IPS-15b (cell line): ENCODE data around the gene UBE2F.
"Not testable (repeated sequence)": the region's sequence is repeated elsewhere in the genome, so short reads cannot be mapped to it uniquely, and the experiment has no call there.

Experiments used
- H3K27me3 ChIP-seq: one replicate; pipeline ENCODE4 v1.6.1; 2013; ENCODE audit warnings: low read length; ENCODE audit not compliant: control insufficient read depth, insufficient read depth
- H3K36me3 ChIP-seq: one replicate; pipeline ENCODE4 v1.6.1; 2013; ENCODE audit warnings: low read length; ENCODE audit not compliant: control insufficient read depth, insufficient read depth
- H3K4me1 ChIP-seq: one replicate; pipeline ENCODE4 v1.6.1; 2013; ENCODE audit warnings: mild to moderate bottlenecking, low read length; ENCODE audit not compliant: control insufficient read depth, insufficient read depth
- H3K4me3 ChIP-seq: one replicate; pipeline ENCODE4 v1.5.1; 2013; ENCODE audit warnings: low read depth, low read length
- H3K9ac ChIP-seq: one replicate; pipeline ENCODE4 v1.6.1; 2013; ENCODE audit warnings: low read depth, mild to moderate bottlenecking, low read length
- H3K9me3 ChIP-seq: one replicate; pipeline ENCODE4 v1.6.1; 2013; ENCODE audit warnings: mild to moderate bottlenecking, low read length; ENCODE audit not compliant: control insufficient read depth, insufficient read depth

UBE2F gene

GRCh38 chr2:237931205-237931721 lies 35.6 kb upstream of the UBE2F start:
- no peak overlapping the region for H3K9ac ChIP-seq
- no peaks in the 10 kb centered on the region for H3K36me3 ChIP-seq
- no peaks in the 10 kb centered on the region for H3K9me3 ChIP-seq
- H3K4me1 ChIP-seq: no peaks in the 10 kb centered on the region
- H3K4me3 ChIP-seq: no peak overlapping the region
- no peaks in the 10 kb centered on the region for H3K27me3 ChIP-seq

GRCh38 chr2:237932731-237933131 lies 34.1 kb upstream of the UBE2F start:
- H3K4me3 ChIP-seq: no peak overlapping the region
- no peaks in the 10 kb centered on the region for H3K9me3 ChIP-seq
- H3K36me3 ChIP-seq: no peaks in the 10 kb centered on the region
- no peaks in the 10 kb centered on the region for H3K4me1 ChIP-seq
- H3K27me3 ChIP-seq: no peaks in the 10 kb centered on the region
- no peak overlapping the region for H3K9ac ChIP-seq

- Histone ChIP-seq H3K4me3 (no peak overlapping the region), H3K9me3 (no peaks in the 10 kb centered on the region), H3K9ac (no peak overlapping the region), H3K36me3 (no peaks in the 10 kb centered on the region), H3K27me3 (no peaks in the 10 kb centered on the region), H3K4me1 (no peaks in the 10 kb centered on the region)
These were observed 32.6 kb upstream of the UBE2F start for GRCh38 chr2:237934186-237934585.

- H3K4me3 ChIP-seq: no peak overlapping the region
- no peaks in the 10 kb centered on the region for H3K27me3 ChIP-seq
- H3K9ac ChIP-seq: no peak overlapping the region
- no peaks in the 10 kb centered on the region for H3K4me1 ChIP-seq
- H3K9me3 ChIP-seq: no peaks in the 10 kb centered on the region
- H3K36me3 ChIP-seq: no peaks in the 10 kb centered on the region
These were observed 30.9 kb upstream of the UBE2F start for GRCh38 chr2:237935740-237936452.

- no peak overlapping the region for H3K4me3 ChIP-seq
- H3K9me3 ChIP-seq: peaks cover 6% of the 10 kb centered on the region
- no peaks in the 10 kb centered on the region for H3K36me3 ChIP-seq
- no peaks in the 10 kb centered on the region for H3K27me3 ChIP-seq
- no peaks in the 10 kb centered on the region for H3K4me1 ChIP-seq
- no peak overlapping the region for H3K9ac ChIP-seq
These were observed 27.6 kb upstream of the UBE2F start for GRCh38 chr2:237939251-237939650.

GRCh38 chr2:237940828-237941227 lies 26.0 kb upstream of the UBE2F start:
- Histone ChIP-seq H3K27me3 (no peaks in the 10 kb centered on the region), H3K36me3 (no peaks in the 10 kb centered on the region), H3K9me3 (peaks cover 10% of the 10 kb centered on the region), H3K4me3 (no peak overlapping the region), H3K4me1 (no peaks in the 10 kb centered on the region), H3K9ac (no peak overlapping the region)

GRCh38 chr2:237941239-237941638 lies 25.6 kb upstream of the UBE2F start:
- no peaks in the 10 kb centered on the region for H3K36me3 ChIP-seq
- H3K9me3 ChIP-seq: peaks cover 10% of the 10 kb centered on the region
- no peak overlapping the region for H3K4me3 ChIP-seq
- H3K9ac ChIP-seq: no peak overlapping the region
- no peaks in the 10 kb centered on the region for H3K4me1 ChIP-seq
- H3K27me3 ChIP-seq: no peaks in the 10 kb centered on the region

- H3K36me3 ChIP-seq: no peaks in the 10 kb centered on the region
- no peaks in the 10 kb centered on the region for H3K4me1 ChIP-seq
- H3K4me3 ChIP-seq: no peak overlapping the region
- no peak overlapping the region for H3K9ac ChIP-seq
- no peaks in the 10 kb centered on the region for H3K27me3 ChIP-seq
- peaks cover 10% of the 10 kb centered on the region for H3K9me3 ChIP-seq
These were observed 24.3 kb upstream of the UBE2F start for GRCh38 chr2:237942513-237942899.

- Histone ChIP-seq H3K4me3 (no peak overlapping the region), H3K9me3 (peaks cover 10% of the 10 kb centered on the region)
These were observed 23.3 kb upstream of the UBE2F start for GRCh38 chr2:237943395-237944094.

GRCh38 chr2:237944302-237944701 lies 22.5 kb upstream of the UBE2F start:
- no peak overlapping the region for H3K4me3 ChIP-seq
- no peaks in the 10 kb centered on the region for H3K4me1 ChIP-seq
- no peak overlapping the region for H3K9ac ChIP-seq
- H3K36me3 ChIP-seq: no peaks in the 10 kb centered on the region
- H3K27me3 ChIP-seq: no peaks in the 10 kb centered on the region
- H3K9me3 ChIP-seq: peaks cover 10% of the 10 kb centered on the region

More at GRCh38 chr2:237943395-237944094, 23.3 kb upstream of the UBE2F start:
- H3K36me3 ChIP-seq: no peaks in the 10 kb centered on the region
- no peaks in the 10 kb centered on the region for H3K4me1 ChIP-seq
- no peak overlapping the region for H3K9ac ChIP-seq
- H3K27me3 ChIP-seq: no peaks in the 10 kb centered on the region

- no peak overlapping the region for H3K9ac ChIP-seq
- H3K27me3 ChIP-seq: no peaks in the 10 kb centered on the region
- H3K9me3 ChIP-seq: peaks cover 10% of the 10 kb centered on the region
- no peak overlapping the region for H3K4me3 ChIP-seq
- no peaks in the 10 kb centered on the region for H3K4me1 ChIP-seq
- H3K36me3 ChIP-seq: no peaks in the 10 kb centered on the region
These were observed 20.4 kb upstream of the UBE2F start for GRCh38 chr2:237946423-237946822.

GRCh38 chr2:237951354-237951753 lies 15.5 kb upstream of the UBE2F start:
- H3K4me1 ChIP-seq, H3K4me3 ChIP-seq, H3K36me3 ChIP-seq, H3K9ac ChIP-seq, H3K9me3 ChIP-seq: not testable (repeated sequence)
- H3K27me3 ChIP-seq: peaks cover 14% of the 10 kb centered on the region
